OCI-LY1 (cell line): ENCODE measurements around the gene CCDC190.

Source experiments
- H2AFZ ChIP-seq: fragments of 200-600 bp; sonication (generic), shearing (Covaris generic); 2 replicates; pipeline ENCODE4 v1.6.0; 2014; ENCODE audit warnings: antibody characterized with exemption, mild to moderate bottlenecking, low read length
- H3F3A ChIP-seq: fragments of 200-600 bp; sonication (generic), shearing (Covaris generic); 2 replicates; pipeline ENCODE4 v1.6.0; 2014; ENCODE audit warnings: mild to moderate bottlenecking, antibody characterized with exemption, low read length, moderate library complexity; ENCODE audit not compliant: insufficient read depth
- H3K27ac ChIP-seq: fragments of 200-600 bp; sonication (generic); 2 replicates; pipeline ENCODE4 v1.5.1; 2014; ENCODE audit warnings: low read length, mixed run types, mild to moderate bottlenecking, low read depth; ENCODE audit not compliant: poor library complexity, severe bottlenecking
- H3K27me3 ChIP-seq: fragments of 200-600 bp; sonication (generic); 2 replicates; pipeline ENCODE4 v1.6.0; 2014; ENCODE audit warnings: antibody characterized with exemption, mild to moderate bottlenecking, low read length, moderate library complexity; ENCODE audit not compliant: insufficient read depth
- H3K36me3 ChIP-seq: fragments of 200-600 bp; sonication (generic); 2 replicates; pipeline ENCODE4 v1.6.1; 2014; ENCODE audit warnings: mild to moderate bottlenecking, antibody characterized with exemption, low read length, moderate library complexity, mixed read lengths; ENCODE audit not compliant: insufficient read depth
- H3K4me1 ChIP-seq: fragments of 200-600 bp; sonication (generic); 2 replicates; pipeline ENCODE4 v1.5.1; 2014; ENCODE audit warnings: mild to moderate bottlenecking, low read length, moderate library complexity; ENCODE audit not compliant: insufficient read depth, severe bottlenecking
- H3K4me2 ChIP-seq: fragments of 200-600 bp; sonication (generic), shearing (Covaris generic); 2 replicates; pipeline ENCODE4 v1.6.1; 2014; ENCODE audit warnings: low read length
- H3K4me3 ChIP-seq: fragments of 200-600 bp; sonication (generic); 2 replicates; pipeline ENCODE4 v1.5.1; 2014; ENCODE audit warnings: low read length, low read depth, mild to moderate bottlenecking, mixed read lengths; ENCODE audit not compliant: poor library complexity, severe bottlenecking
- H3K79me2 ChIP-seq: fragments of 200-600 bp; shearing (Covaris generic); 2 replicates; pipeline ENCODE4 v1.6.1; 2016; ENCODE audit warnings: mixed run types, low read length, mixed read lengths; ENCODE audit not compliant: insufficient read depth
- H3K9ac ChIP-seq: fragments of 200-600 bp; sonication (generic), shearing (Covaris generic); 2 replicates; pipeline ENCODE4 v1.6.1; 2014; ENCODE audit warnings: mild to moderate bottlenecking, low read length, mixed read lengths
- H3K9me2 ChIP-seq: fragments of 200-600 bp; sonication (generic), shearing (Covaris generic); 2 replicates; pipeline ENCODE4 v1.6.1; 2014; ENCODE audit warnings: low read depth, mild to moderate bottlenecking, low read length, mixed read lengths
- H3K9me3 ChIP-seq: fragments of 200-600 bp; shearing (Covaris generic); 2 replicates; pipeline ENCODE4 v1.6.1; 2014; ENCODE audit warnings: low read length, mixed read lengths
- H4K20me1 ChIP-seq: fragments of 200-600 bp; sonication (generic), shearing (Covaris generic); 2 replicates; pipeline ENCODE4 v1.6.0; 2016; ENCODE audit warnings: mild to moderate bottlenecking, low read length; ENCODE audit not compliant: insufficient read depth
- CTCF ChIP-seq: fragments of 200-600 bp; sonication (generic), shearing (Covaris generic); IDR thresholded peaks from 2 replicates; pipeline ENCODE4 v1.5.1; 2017; ENCODE audit warnings: mild to moderate bottlenecking, antibody characterized with exemption, low read length, moderate library complexity, mixed read lengths
- EZH2 ChIP-seq: fragments of 200-600 bp; sonication (generic), shearing (Covaris generic); IDR thresholded peaks from 2 replicates; pipeline ENCODE4 v1.8.0; 2017; ENCODE audit warnings: borderline replicate concordance, mixed run types, mild to moderate bottlenecking, antibody characterized with exemption, low read length, moderate library complexity, mixed read lengths

Gene CCDC190

GRCh38 chr1:162904579-162904978 lies 43.6 kb upstream of the CCDC190 start:
- Histone ChIP-seq H2AFZ (no peak overlapping the region), H3K4me1 (no peaks in the 10 kb centered on the region), H3K4me3 (no peak overlapping the region), H3K9ac (no peak overlapping the region), H3K4me2 (no peak overlapping the region), H3K36me3 (no peaks in the 10 kb centered on the region), H3K79me2 (no peaks in the 10 kb centered on the region), H3K27ac (no peak overlapping the region), H3K27me3 (no peaks in the 10 kb centered on the region; the same call in 1 of the 2 replicates), H3F3A (no peaks in the 10 kb centered on the region), H3K9me3 (no peaks in the 10 kb centered on the region), H3K9me2 (no peaks in the 10 kb centered on the region), H4K20me1 (no peaks in the 10 kb centered on the region)
- TF ChIP-seq EZH2: no peak
- no peak for TF ChIP-seq CTCF

GRCh38 chr1:162904023-162904422 lies 43.0 kb upstream of the CCDC190 start:
- H3K4me1 ChIP-seq: no peaks in the 10 kb centered on the region
- H4K20me1 ChIP-seq: no peaks in the 10 kb centered on the region
- H3K9ac ChIP-seq: no peak overlapping the region
- no peaks in the 10 kb centered on the region for H3K79me2 ChIP-seq
- no peaks in the 10 kb centered on the region for H3K9me2 ChIP-seq
- TF ChIP-seq EZH2: no peak
- TF ChIP-seq CTCF: no peak
- no peaks in the 10 kb centered on the region for H3F3A ChIP-seq
- H3K9me3 ChIP-seq: no peaks in the 10 kb centered on the region
- H3K4me3 ChIP-seq: no peak overlapping the region
- H3K27me3 ChIP-seq: no peaks in the 10 kb centered on the region; the same call in 1 of the 2 replicates
- no peak overlapping the region for H3K27ac ChIP-seq
- H3K4me2 ChIP-seq: no peak overlapping the region
- no peak overlapping the region for H2AFZ ChIP-seq
- no peaks in the 10 kb centered on the region for H3K36me3 ChIP-seq

GRCh38 chr1:162903246-162903645 lies 42.3 kb upstream of the CCDC190 start:
- no peak overlapping the region for H3K27ac ChIP-seq
- H3K4me1 ChIP-seq: no peaks in the 10 kb centered on the region
- no peaks in the 10 kb centered on the region for H3K36me3 ChIP-seq

More at GRCh38 chr1:162903246-162903645, 42.3 kb upstream of the CCDC190 start:
- no peaks in the 10 kb centered on the region; the same call in 1 of the 2 replicates for H3K27me3 ChIP-seq
- H3F3A ChIP-seq: no peaks in the 10 kb centered on the region
- H3K4me3 ChIP-seq: no peak overlapping the region
- no peaks in the 10 kb centered on the region for H4K20me1 ChIP-seq
- H3K79me2 ChIP-seq: no peaks in the 10 kb centered on the region
- H3K9me2 ChIP-seq: no peaks in the 10 kb centered on the region
- H3K9ac ChIP-seq: no peak overlapping the region
- H3K4me2 ChIP-seq: no peak overlapping the region
- H2AFZ ChIP-seq: no peak overlapping the region
- TF ChIP-seq EZH2: no peak
- no peak for TF ChIP-seq CTCF
- H3K9me3 ChIP-seq: no peaks in the 10 kb centered on the region
